Osteoblast (primary cell): ENCODE results near the gene C5AR1. TPM values are rescaled to one million over a fixed set of nuclear protein-coding genes. Genes with fewer than 3 reads are reported as not detected.
A peak's percentile ranks its signal among the peaks of the same experiment; 100 is the strongest.

Source experiments
- DNase-seq: peaks from one replicate; pipeline ENCODE4 v3.0.0; 2011; ENCODE audit warnings: low spot score, mixed read lengths; ENCODE audit not compliant: insufficient read length; ENCODE audit errors: missing footprints
- H2AFZ ChIP-seq: 2 replicates; pipeline ENCODE4 v1.6.0; 2011; ENCODE audit warnings: mild to moderate bottlenecking, low read length
- H3K27ac ChIP-seq: 2 replicates; pipeline ENCODE4 v1.5.1; 2011; ENCODE audit warnings: mild to moderate bottlenecking, low read depth, low read length, moderate library complexity
- H3K27me3 ChIP-seq: 2 replicates; pipeline ENCODE4 v1.6.0; 2012; ENCODE audit warnings: mild to moderate bottlenecking, control low read depth, inconsistent platforms, low read length, moderate library complexity; ENCODE audit not compliant: insufficient read depth
- H3K36me3 ChIP-seq: 2 replicates; pipeline ENCODE4 v1.5.1; 2011; ENCODE audit warnings: mild to moderate bottlenecking, low read length, control low read depth, moderate library complexity; ENCODE audit not compliant: insufficient read depth
- H3K4me1 ChIP-seq: 2 replicates; pipeline ENCODE4 v1.5.1; 2011; ENCODE audit warnings: mild to moderate bottlenecking, low read length, control low read depth, moderate library complexity; ENCODE audit not compliant: insufficient read depth
- H3K4me2 ChIP-seq: 2 replicates; pipeline ENCODE4 v1.6.0; 2011; ENCODE audit warnings: mild to moderate bottlenecking, low read length; ENCODE audit not compliant: insufficient read depth
- H3K4me3 ChIP-seq: fragments of 200-600 bp; sonication (generic); 3 replicates; pipeline ENCODE4 v1.5.1; 2012; ENCODE audit warnings: mild to moderate bottlenecking, low read length, inconsistent platforms; ENCODE audit not compliant: insufficient read depth
- H3K79me2 ChIP-seq: 2 replicates; pipeline ENCODE4 v1.6.0; 2012; ENCODE audit warnings: mild to moderate bottlenecking, low read length, control low read depth, inconsistent platforms; ENCODE audit not compliant: insufficient read depth
- H3K9me3 ChIP-seq: 2 replicates; pipeline ENCODE4 v1.5.1; 2011; ENCODE audit warnings: low read depth, low read length, control low read depth
- H4K20me1 ChIP-seq: 2 replicates; pipeline ENCODE4 v1.6.0; 2012; ENCODE audit warnings: mild to moderate bottlenecking, low read length, control low read depth; ENCODE audit not compliant: insufficient read depth
- total RNA-seq: library from RNA; depleted of rRNA; stranded (reverse); fragments of >200 nt; gene quantifications from 2 replicates; pipeline ENCODE4 v1.2.3, GENCODE V29; 2012
- TF ChIP-seq, protein P1 (sequence below): IDR thresholded peaks from 2 replicates; pipeline ENCODE4 v1.5.1; 2011; ENCODE audit warnings: mild to moderate bottlenecking, low read depth, low read length, moderate library complexity; ENCODE audit errors: extremely low read depth

Gene C5AR1
- total RNA-seq, 1 donor = 0.72 TPM

DNA sequence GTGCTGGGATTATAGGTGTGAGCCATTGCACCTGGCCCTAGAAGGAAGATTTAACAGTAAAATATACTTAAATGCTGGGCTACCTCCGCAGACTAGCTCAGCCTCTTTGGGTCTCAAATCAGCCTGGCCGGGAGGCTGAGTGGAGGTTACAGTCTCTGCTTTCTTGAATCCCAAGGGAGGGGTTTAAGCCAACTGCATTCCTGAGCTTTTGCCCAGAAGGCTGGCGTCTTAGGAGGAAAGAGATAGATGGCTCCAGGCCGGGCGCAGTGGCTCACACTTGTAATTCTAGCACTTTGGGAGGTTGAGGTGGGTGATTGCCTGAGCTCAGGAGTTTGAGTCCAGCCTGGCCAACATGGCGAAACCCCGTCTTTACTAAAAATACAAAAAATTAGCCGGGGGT lies 623 bp upstream of the C5AR1 start:
- H4K20me1 ChIP-seq = no peaks in the 10 kb centered on the region
- DNase-seq = peak; percentile 67
- no peaks in the 10 kb centered on the region for H3K27me3 ChIP-seq
- no peak overlapping the region for H2AFZ ChIP-seq
- H3K4me2 ChIP-seq = peak overlapping the region; percentile 40
- peaks cover 13% of the 10 kb centered on the region for H3K4me1 ChIP-seq
- no peaks in the 10 kb centered on the region for H3K79me2 ChIP-seq
- H3K36me3 ChIP-seq = no peaks in the 10 kb centered on the region
- no peak overlapping the region for H3K27ac ChIP-seq
- H3K4me3 ChIP-seq = no peak overlapping the region
- TF ChIP-seq, protein P1, sequence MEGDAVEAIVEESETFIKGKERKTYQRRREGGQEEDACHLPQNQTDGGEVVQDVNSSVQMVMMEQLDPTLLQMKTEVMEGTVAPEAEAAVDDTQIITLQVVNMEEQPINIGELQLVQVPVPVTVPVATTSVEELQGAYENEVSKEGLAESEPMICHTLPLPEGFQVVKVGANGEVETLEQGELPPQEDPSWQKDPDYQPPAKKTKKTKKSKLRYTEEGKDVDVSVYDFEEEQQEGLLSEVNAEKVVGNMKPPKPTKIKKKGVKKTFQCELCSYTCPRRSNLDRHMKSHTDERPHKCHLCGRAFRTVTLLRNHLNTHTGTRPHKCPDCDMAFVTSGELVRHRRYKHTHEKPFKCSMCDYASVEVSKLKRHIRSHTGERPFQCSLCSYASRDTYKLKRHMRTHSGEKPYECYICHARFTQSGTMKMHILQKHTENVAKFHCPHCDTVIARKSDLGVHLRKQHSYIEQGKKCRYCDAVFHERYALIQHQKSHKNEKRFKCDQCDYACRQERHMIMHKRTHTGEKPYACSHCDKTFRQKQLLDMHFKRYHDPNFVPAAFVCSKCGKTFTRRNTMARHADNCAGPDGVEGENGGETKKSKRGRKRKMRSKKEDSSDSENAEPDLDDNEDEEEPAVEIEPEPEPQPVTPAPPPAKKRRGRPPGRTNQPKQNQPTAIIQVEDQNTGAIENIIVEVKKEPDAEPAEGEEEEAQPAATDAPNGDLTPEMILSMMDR = no peak
- H3K9me3 ChIP-seq = no peaks in the 10 kb centered on the region

DNA sequence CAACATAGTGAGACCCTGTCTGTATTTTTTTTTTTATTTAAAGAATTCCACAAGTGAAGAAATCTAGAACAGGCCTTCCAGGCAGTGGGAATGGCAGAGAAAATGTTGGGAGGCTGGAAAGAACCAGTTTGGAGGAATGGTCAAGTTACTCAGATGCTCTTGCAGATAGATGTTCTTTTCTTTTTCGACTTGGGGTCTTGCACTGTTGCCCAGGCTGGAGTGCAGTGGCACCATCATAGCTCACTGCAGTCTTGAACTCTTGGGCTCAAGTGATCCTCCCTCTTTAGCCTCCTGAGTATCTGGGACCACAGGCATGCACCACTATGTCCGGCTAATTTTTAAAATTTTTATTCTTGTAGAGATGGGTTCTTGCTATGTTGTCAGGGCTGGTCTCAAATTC lies 662 bp downstream of the C5AR1 start:
- Histone ChIP-seq H3K9me3 (no peaks in the 10 kb centered on the region), H3K4me3 (no peak overlapping the region), H3K4me2 (no peak overlapping the region), H3K4me1 (peaks cover 12% of the 10 kb centered on the region), H3K27me3 (no peaks in the 10 kb centered on the region), H3K36me3 (no peaks in the 10 kb centered on the region), H2AFZ (no peak overlapping the region), H4K20me1 (no peaks in the 10 kb centered on the region), H3K27ac (no peak overlapping the region), H3K79me2 (no peaks in the 10 kb centered on the region)
- no peak for DNase-seq
- TF ChIP-seq, protein P1 = no peak

DNA sequence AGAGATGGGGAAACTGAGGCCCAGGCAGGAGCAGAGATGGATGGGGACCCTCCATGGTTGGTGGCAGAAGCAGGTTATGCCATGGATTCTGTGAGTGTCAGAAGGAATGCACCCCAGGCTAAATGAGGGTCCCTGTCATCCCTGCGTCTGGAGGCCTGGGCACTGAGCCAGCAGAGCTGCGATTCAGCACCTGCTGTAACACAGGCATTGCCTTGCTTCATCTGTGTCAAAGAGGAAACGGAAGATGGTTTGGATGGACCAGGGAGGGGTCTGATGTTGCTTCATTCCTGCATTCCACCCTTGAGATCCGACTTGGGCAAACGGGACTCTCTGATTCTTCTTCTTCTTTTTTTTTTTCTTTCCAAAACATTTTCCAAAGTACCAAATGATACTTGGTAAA lies 1.2 kb downstream of the C5AR1 start:
- Histone ChIP-seq H3K27me3 (no peaks in the 10 kb centered on the region), H3K36me3 (no peaks in the 10 kb centered on the region), H3K27ac (no peak overlapping the region), H3K79me2 (no peaks in the 10 kb centered on the region), H3K4me2 (no peak overlapping the region), H3K4me3 (no peak overlapping the region), H4K20me1 (no peaks in the 10 kb centered on the region), H3K9me3 (no peaks in the 10 kb centered on the region), H3K4me1 (peaks cover 14% of the 10 kb centered on the region), H2AFZ (no peak overlapping the region)
- DNase-seq = no peak
- TF ChIP-seq, protein P1 = no peak

DNA sequence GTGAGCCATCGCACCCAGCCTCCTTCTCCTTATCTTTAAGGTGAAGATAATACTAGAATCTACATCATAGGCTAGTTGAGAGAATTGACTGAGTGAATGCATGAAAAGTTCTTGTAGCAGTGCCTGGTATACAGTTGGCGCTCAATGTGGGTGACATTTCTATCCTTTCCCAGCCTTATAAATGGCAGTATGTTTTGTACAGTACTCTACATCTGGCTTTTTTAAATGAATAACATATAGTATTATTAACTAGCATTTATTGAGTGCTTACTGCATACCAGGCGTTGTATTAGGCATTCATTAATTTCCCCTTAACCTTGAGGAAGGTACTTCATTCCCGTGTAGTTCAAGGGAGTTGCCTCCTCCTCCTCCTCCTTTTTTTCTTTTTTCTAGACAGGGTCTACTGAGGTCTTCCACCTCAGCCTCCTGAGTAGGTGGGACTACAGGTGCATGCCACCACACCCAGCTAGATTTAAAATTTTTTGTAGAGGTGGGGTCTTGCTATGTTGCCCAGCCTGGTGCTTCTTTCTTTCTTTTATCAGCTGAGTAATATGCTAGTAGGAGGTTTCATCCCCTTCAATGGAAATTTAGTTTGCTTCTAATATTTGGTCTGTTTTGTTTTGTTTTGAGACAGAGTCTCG lies 2.8 kb downstream of the C5AR1 start:
- Histone ChIP-seq H3K4me3 (no peak overlapping the region), H4K20me1 (no peaks in the 10 kb centered on the region), H3K4me1 (peaks cover 14% of the 10 kb centered on the region), H3K79me2 (no peaks in the 10 kb centered on the region), H3K27ac (no peak overlapping the region), H3K4me2 (no peak overlapping the region), H3K36me3 (no peaks in the 10 kb centered on the region), H2AFZ (no peak overlapping the region), H3K9me3 (no peaks in the 10 kb centered on the region), H3K27me3 (no peaks in the 10 kb centered on the region)
- DNase-seq = no peak
- TF ChIP-seq, protein P1 = no peak
